ENCODE measurements around the gene ENHO. TPM values are rescaled to one million over a fixed set of nuclear protein-coding genes. Genes with fewer than 3 reads are reported as not detected.

The ENHO gene
- total and polyA plus RNA-seq, 4 donors = 32.7 to 219 (median 128) TPM

- WGBS (ENCODE audit: insufficient coverage) = 86% methylated on average over 18 of the region's 20 CpGs
- Histone ChIP-seq H3K4me3 (ENCODE audit: low read depth, low read length) (no peak overlapping the region), H3K4me1 (ENCODE audit: control insufficient read depth, insufficient read depth, low read length) (peaks cover 31% of the 10 kb centered on the region), H3K9me3 (ENCODE audit: control insufficient read depth, insufficient read depth, low read length) (no peaks in the 10 kb centered on the region), H3K36me3 (ENCODE audit: control insufficient read depth, insufficient read depth, low read length) (peaks cover 73% of the 10 kb centered on the region), H3K27me3 (ENCODE audit: control insufficient read depth, insufficient read depth, low read length) (no peaks in the 10 kb centered on the region), H3K27ac (ENCODE audit: low read depth, low read length) (no peak overlapping the region)
- no peak for DNase-seq (ENCODE audit: low read depth in 4 of 6, low spot score in 6 of 6)
These were observed 29.2 kb upstream of the ENHO start for GRCh38 chr9:34551751-34552605.

DNA sequence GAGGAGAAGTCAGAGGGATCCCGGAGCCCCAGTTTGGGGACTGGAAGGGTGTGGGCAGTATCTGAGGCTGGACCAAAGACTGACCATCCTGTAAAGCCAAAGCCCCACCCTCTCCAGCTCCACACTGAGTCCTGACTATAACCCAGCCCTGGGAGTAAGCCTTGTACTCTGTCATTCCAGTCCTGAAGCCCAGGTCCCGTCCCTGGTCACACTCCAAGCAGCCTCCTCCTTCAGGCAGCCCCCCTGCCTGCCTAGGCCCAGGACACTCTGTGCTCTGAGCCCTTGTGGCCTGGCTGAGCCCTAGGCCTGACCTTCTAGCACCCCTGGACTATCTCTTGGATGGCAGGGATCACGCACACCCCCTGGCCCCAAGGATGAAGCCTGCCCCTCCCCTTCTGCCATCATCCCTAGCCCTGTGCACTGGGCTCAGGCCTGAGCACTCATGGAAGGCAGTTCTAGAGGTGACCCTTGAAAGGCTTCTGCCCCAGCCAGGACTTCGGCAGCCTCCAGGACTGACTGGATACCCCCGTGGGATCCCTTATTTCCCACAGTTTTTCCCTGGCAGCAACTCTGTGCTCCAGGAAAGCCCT, 28.0 kb upstream of the ENHO start:
- no peaks in the 10 kb centered on the region for H3K9me3 ChIP-seq (ENCODE audit: control insufficient read depth, insufficient read depth, low read length)
- no peak for DNase-seq (ENCODE audit: low read depth in 4 of 6, low spot score in 6 of 6)
- H3K4me3 ChIP-seq (ENCODE audit: low read depth, low read length) = no peak overlapping the region
- no peaks in the 10 kb centered on the region for H3K27me3 ChIP-seq (ENCODE audit: control insufficient read depth, insufficient read depth, low read length)
- peaks cover 66% of the 10 kb centered on the region for H3K36me3 ChIP-seq (ENCODE audit: control insufficient read depth, insufficient read depth, low read length)
- H3K4me1 ChIP-seq (ENCODE audit: control insufficient read depth, insufficient read depth, low read length) = peaks cover 38% of the 10 kb centered on the region
- H3K27ac ChIP-seq (ENCODE audit: low read depth, low read length) = no peak overlapping the region
- 81% methylated on average over 4 of the region's 5 CpGs for WGBS (ENCODE audit: insufficient coverage)

- no peaks in the 10 kb centered on the region for H3K9me3 ChIP-seq (ENCODE audit: control insufficient read depth, insufficient read depth, low read length)
- no peaks in the 10 kb centered on the region for H3K27me3 ChIP-seq (ENCODE audit: control insufficient read depth, insufficient read depth, low read length)
- peaks cover 60% of the 10 kb centered on the region for H3K36me3 ChIP-seq (ENCODE audit: control insufficient read depth, insufficient read depth, low read length)
- 76% methylated on average over 10 of the region's 12 CpGs for WGBS (ENCODE audit: insufficient coverage)
- no peak overlapping the region for H3K4me3 ChIP-seq (ENCODE audit: low read depth, low read length)
- DNase-seq (ENCODE audit: low read depth in 4 of 6, low spot score in 6 of 6) = no peak
- H3K27ac ChIP-seq (ENCODE audit: low read depth, low read length) = no peak overlapping the region
- H3K4me1 ChIP-seq (ENCODE audit: control insufficient read depth, insufficient read depth, low read length) = peaks cover 38% of the 10 kb centered on the region
These were observed 27.4 kb upstream of the ENHO start for GRCh38 chr9:34550016-34550680.

DNA sequence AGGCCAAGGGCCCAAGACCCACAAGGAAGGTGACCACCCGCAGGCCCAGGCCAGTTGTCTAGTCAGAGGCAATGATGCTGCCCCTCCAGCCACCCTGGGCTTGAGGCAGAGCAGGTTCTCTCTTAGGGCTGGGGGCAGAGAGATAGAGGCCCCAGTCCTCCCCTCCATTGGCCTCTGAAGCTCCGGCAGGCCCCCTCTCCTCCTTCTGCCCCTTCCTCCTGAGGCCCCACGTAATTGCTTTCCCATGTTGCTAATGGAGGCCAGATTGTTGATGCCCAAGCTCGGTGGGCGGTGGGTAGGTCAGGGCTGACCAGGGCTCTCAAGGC, 26.6 kb upstream of the ENHO start:
- Histone ChIP-seq H3K36me3 (ENCODE audit: control insufficient read depth, insufficient read depth, low read length) (peaks cover 52% of the 10 kb centered on the region), H3K9me3 (ENCODE audit: control insufficient read depth, insufficient read depth, low read length) (no peaks in the 10 kb centered on the region), H3K27me3 (ENCODE audit: control insufficient read depth, insufficient read depth, low read length) (no peaks in the 10 kb centered on the region), H3K4me3 (ENCODE audit: low read depth, low read length) (no peak overlapping the region), H3K4me1 (ENCODE audit: control insufficient read depth, insufficient read depth, low read length) (peaks cover 30% of the 10 kb centered on the region), H3K27ac (ENCODE audit: low read depth, low read length) (no peak overlapping the region)
- WGBS (ENCODE audit: insufficient coverage) = 60% methylated on average over 1 of the region's 5 CpGs
- DNase-seq (ENCODE audit: low read depth in 4 of 6, low spot score in 6 of 6) = no peak

DNA sequence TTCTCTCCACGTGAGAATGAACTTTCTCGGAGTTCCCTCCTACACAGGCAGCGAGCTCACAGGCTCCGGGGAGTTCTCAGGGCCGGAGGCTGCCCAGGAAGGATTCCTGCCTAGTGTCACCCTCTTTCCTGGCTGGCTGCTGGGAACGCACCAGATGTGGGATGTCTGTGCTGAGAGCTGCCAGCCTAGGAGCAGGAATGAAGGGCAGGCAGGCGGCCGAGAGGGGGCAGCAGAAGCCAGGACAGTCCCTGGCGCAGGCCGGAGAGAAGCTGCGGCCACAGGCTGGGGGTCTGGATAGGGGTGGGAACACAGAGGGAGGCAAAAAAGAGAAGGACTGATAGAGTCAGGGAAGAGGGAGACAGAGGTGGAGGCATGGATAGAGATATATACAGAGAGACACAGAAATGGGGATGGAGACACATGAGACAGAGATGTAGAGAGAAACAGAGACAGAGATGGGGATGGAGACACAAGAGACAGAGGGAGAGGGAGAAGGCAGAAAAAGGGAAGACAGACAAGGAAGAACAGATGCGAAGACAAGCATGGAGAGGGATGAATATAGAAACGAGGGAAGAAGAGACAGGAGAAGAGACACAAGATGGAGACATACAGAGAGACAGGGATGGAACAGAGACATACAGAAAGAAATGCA, 25.3 kb upstream of the ENHO start:
- Histone ChIP-seq H3K27ac (ENCODE audit: low read depth, low read length) (peak overlapping the region; percentile 25), H3K27me3 (ENCODE audit: control insufficient read depth, insufficient read depth, low read length) (no peaks in the 10 kb centered on the region), H3K4me1 (ENCODE audit: control insufficient read depth, insufficient read depth, low read length) (peaks cover 28% of the 10 kb centered on the region), H3K36me3 (ENCODE audit: control insufficient read depth, insufficient read depth, low read length) (peaks cover 39% of the 10 kb centered on the region), H3K9me3 (ENCODE audit: control insufficient read depth, insufficient read depth, low read length) (no peaks in the 10 kb centered on the region), H3K4me3 (ENCODE audit: low read depth, low read length) (no peak overlapping the region)
- DNase-seq (ENCODE audit: low read depth in 4 of 6, low spot score in 6 of 6) = peak in 4 of 6 donors; percentile 51 to 89 (median 75)
- 16% methylated on average over 12 of the region's 13 CpGs for WGBS (ENCODE audit: insufficient coverage)

DNA sequence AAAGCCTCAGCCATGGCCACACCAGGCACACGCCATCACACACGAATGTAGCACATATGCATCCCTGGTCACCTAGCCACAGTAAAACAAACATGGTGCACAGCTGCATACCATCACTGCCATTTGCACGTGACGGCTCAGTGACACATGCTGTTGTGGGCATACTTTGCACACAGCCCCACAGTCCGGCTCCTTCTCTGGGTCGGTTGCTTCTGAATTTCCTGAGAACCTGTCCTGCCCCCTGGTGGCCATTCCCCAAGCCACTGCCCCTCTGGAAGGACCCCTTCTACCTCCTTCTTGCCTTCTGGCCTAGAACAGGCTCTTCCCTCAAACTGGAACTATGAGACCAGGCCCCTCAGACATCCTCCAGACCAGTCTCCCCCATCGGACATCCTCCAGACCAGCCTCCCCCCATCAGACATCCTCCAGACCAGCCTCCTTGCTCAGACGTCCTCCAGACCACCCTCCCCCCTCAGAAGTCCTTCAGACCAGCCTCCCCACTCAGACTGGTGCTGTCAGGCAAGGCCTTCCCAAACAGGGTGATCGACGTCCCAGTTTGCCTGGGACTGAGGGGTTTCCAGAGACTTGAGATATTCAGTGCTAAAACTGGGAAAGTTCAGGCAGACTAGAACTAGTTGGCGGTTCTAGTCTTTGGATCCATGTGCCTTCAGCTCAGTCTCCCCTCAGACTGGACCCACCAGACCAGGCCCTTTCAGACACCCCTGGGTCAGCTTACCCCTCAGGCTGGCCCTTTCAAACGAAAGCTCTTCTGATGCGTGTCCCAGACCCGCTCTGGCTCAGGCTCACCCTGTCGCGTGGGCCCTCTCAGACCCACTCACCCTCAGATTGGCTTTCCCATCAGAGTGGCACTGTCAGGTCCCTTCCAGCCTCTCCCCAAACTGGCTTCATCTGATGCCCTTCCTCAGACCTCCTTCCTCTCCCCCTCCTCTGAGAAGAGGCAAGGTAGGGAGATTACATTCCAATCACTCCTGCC, 24.3 kb upstream of the ENHO start:
- peak in 4 of 6 donors; percentile 43 to 89 (median 72) for DNase-seq (ENCODE audit: low read depth in 4 of 6, low spot score in 6 of 6)
- Histone ChIP-seq H3K4me1 (ENCODE audit: control insufficient read depth, insufficient read depth, low read length) (peaks cover 28% of the 10 kb centered on the region), H3K27ac (ENCODE audit: low read depth, low read length) (peak overlapping the region; percentile 25), H3K4me3 (ENCODE audit: low read depth, low read length) (no peak overlapping the region), H3K9me3 (ENCODE audit: control insufficient read depth, insufficient read depth, low read length) (no peaks in the 10 kb centered on the region), H3K27me3 (ENCODE audit: control insufficient read depth, insufficient read depth, low read length) (no peaks in the 10 kb centered on the region), H3K36me3 (ENCODE audit: control insufficient read depth, insufficient read depth, low read length) (peaks cover 30% of the 10 kb centered on the region)
- 57% methylated on average over 12 of the region's 16 CpGs for WGBS (ENCODE audit: insufficient coverage)

DNA sequence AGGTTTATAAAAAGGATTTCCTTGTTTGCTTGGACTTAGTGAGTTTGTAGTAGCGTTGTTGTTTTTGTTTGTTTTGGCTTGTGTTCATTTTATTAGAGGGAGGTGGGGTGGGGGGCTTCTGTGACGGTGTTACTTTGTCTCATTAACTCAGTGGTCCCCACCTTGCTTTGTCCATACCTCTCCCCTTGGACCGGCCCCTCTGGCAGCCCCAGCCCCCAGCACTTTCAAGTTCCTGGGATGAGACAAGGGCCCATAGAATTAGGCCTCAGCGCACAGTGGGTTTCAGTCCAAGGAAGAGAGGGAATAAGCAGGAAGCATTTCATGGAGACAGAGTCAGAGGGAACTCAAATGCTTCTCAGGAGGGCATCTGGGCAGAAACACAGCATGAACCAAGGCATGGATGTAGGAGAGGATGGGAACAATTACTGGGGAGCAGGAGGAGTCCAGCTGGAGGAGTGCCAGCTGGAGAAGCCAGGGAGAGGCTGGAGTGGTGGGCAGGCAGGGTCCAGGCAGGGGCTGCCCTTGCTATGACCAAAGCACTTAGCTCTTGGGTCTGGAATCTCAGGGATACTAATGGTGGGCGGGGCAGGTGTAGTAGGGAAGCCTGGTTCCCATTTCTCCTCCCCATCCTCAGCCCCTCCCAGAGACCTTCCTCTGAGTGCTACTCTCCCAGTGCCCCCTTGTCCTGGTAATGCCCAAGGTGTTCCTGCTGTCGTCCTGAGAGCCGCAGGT, 23.5 kb upstream of the ENHO start:
- DNase-seq (ENCODE audit: low read depth in 4 of 6, low spot score in 6 of 6) = peak in 1 of 6 donors; percentile 32
- Histone ChIP-seq H3K27ac (ENCODE audit: low read depth, low read length) (no peak overlapping the region), H3K4me1 (ENCODE audit: control insufficient read depth, insufficient read depth, low read length) (peaks cover 28% of the 10 kb centered on the region), H3K27me3 (ENCODE audit: control insufficient read depth, insufficient read depth, low read length) (no peaks in the 10 kb centered on the region), H3K4me3 (ENCODE audit: low read depth, low read length) (no peak overlapping the region), H3K9me3 (ENCODE audit: control insufficient read depth, insufficient read depth, low read length) (no peaks in the 10 kb centered on the region), H3K36me3 (ENCODE audit: control insufficient read depth, insufficient read depth, low read length) (peaks cover 21% of the 10 kb centered on the region)
- WGBS (ENCODE audit: insufficient coverage) = 74% methylated on average over 4 of the region's 7 CpGs

GRCh38 chr9:34545497-34545896, 22.7 kb upstream of the ENHO start:
- no peak overlapping the region for H3K27ac ChIP-seq (ENCODE audit: low read depth, low read length)
- no peak for DNase-seq (ENCODE audit: low read depth in 4 of 6, low spot score in 6 of 6)
- H3K4me1 ChIP-seq (ENCODE audit: control insufficient read depth, insufficient read depth, low read length) = peaks cover 28% of the 10 kb centered on the region
- no peaks in the 10 kb centered on the region for H3K27me3 ChIP-seq (ENCODE audit: control insufficient read depth, insufficient read depth, low read length)
- WGBS (ENCODE audit: insufficient coverage) = 90% methylated on average over 6 of the region's 6 CpGs
- no peaks in the 10 kb centered on the region for H3K9me3 ChIP-seq (ENCODE audit: control insufficient read depth, insufficient read depth, low read length)
- no peak overlapping the region for H3K4me3 ChIP-seq (ENCODE audit: low read depth, low read length)
- H3K36me3 ChIP-seq (ENCODE audit: control insufficient read depth, insufficient read depth, low read length) = peaks cover 14% of the 10 kb centered on the region

Measured in spinal cord (tissue), 10 donors.